Measurements from ENCODE around the gene LHFPL3.

- TF ChIP-seq CREB1 (IDR thresholded peaks at IDR 0.05; ENCODE audit: low read depth): no peak
- TF ChIP-seq EP300 (IDR thresholded peaks at IDR 0.05; ENCODE audit: borderline replicate concordance): no peak
- TF ChIP-seq TCF12 (IDR thresholded peaks at IDR 0.05; ENCODE audit: low read depth): no peak
- TF ChIP-seq TAF1 (IDR thresholded peaks at IDR 0.05; ENCODE audit: low read depth): no peak
- TF ChIP-seq USF1 (IDR thresholded peaks at IDR 0.05): no peak
- TF ChIP-seq RAD21 (IDR thresholded peaks at IDR 0.05; ENCODE audit: low read depth): no peak
- no peak for TF ChIP-seq MAX (IDR thresholded peaks at IDR 0.05)
- no peak for TF ChIP-seq EGR1 (IDR thresholded peaks at IDR 0.05)
- no peak for TF ChIP-seq NFIC (IDR thresholded peaks at IDR 0.05)
- no peak for TF ChIP-seq FOXM1 (IDR thresholded peaks at IDR 0.05; ENCODE audit: borderline replicate concordance, low read depth)
- no peak for TF ChIP-seq REST (IDR thresholded peaks at IDR 0.05; ENCODE audit: low read depth)
- TF ChIP-seq TEAD4 (IDR thresholded peaks at IDR 0.05): no peak
- TF ChIP-seq CEBPB (IDR thresholded peaks at IDR 0.05): no peak
Observed at GRCh38 chr7:104534149-104534548, 205.7 kb downstream of the LHFPL3 start.

Measured in Ishikawa (cell line).